ENCODE measurements around the gene ZNF329. TPM values are rescaled to one million over a fixed set of nuclear protein-coding genes. Genes with fewer than 3 reads are reported as not detected.
A peak's percentile ranks its signal among the peaks of the same experiment; 100 is the strongest.

The ZNF329 gene
- total and polyA plus RNA-seq, 2 of the 13 experiments (the other 11 are each of a cell fraction or from before 2014, with no cell fraction given): 3.8 to 9.6 TPM

- TF ChIP-seq ZNF770 (CRISPR knock-in tag; IDR thresholded peaks at IDR 0.05): no peak
- TF ChIP-seq, protein P1, sequence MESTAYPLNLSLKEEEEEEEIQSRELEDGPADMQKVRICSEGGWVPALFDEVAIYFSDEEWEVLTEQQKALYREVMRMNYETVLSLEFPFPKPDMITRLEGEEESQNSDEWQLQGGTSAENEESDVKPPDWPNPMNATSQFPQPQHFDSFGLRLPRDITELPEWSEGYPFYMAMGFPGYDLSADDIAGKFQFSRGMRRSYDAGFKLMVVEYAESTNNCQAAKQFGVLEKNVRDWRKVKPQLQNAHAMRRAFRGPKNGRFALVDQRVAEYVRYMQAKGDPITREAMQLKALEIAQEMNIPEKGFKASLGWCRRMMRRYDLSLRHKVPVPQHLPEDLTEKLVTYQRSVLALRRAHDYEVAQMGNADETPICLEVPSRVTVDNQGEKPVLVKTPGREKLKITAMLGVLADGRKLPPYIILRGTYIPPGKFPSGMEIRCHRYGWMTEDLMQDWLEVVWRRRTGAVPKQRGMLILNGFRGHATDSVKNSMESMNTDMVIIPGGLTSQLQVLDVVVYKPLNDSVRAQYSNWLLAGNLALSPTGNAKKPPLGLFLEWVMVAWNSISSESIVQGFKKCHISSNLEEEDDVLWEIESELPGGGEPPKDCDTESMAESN (CRISPR knock-in tag; conservative IDR thresholded peaks at IDR 0.05): peak; percentile 43; the same call in 1 of the 2 replicates
- TF ChIP-seq NFKBIZ (CRISPR knock-in tag; IDR thresholded peaks at IDR 0.05): no peak
- peak; percentile 28; the same call in 1 of the 2 replicates for TF ChIP-seq SALL1 (CRISPR knock-in tag; IDR thresholded peaks at IDR 0.05)
- TF ChIP-seq SKI (IDR thresholded peaks at IDR 0.05; ENCODE audit: partially characterized antibody): no peak
- TF ChIP-seq, protein P2, sequence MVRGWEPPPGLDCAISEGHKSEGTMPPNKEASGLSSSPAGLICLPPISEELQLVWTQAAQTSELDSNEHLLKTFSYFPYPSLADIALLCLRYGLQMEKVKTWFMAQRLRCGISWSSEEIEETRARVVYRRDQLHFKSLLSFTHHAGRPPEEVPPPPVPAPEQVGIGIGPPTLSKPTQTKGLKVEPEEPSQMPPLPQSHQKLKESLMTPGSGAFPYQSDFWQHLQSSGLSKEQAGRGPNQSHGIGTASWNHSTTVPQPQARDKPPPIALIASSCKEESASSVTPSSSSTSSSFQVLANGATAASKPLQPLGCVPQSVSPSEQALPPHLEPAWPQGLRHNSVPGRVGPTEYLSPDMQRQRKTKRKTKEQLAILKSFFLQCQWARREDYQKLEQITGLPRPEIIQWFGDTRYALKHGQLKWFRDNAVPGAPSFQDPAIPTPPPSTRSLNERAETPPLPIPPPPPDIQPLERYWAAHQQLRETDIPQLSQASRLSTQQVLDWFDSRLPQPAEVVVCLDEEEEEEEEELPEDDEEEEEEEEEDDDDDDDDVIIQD (CRISPR knock-in tag; IDR thresholded peaks at IDR 0.05; ENCODE audit: low read depth): peak; percentile 52; the same call in 1 of the 2 replicates
- 0 out of 2 replicates have a peak, but pooled peaks have one; percentile 55 for TF ChIP-seq ATF7-NPFF (CRISPR knock-in tag; IDR thresholded peaks at IDR 0.05; ENCODE audit: low read depth)
- TF ChIP-seq ZMYM3 (CRISPR knock-in tag; IDR thresholded peaks at IDR 0.05): no peak
- no peak for TF ChIP-seq CHD4 (IDR thresholded peaks at IDR 0.05; ENCODE audit: borderline replicate concordance, low read length)
- TF ChIP-seq ZNF431 (CRISPR knock-in tag; IDR thresholded peaks at IDR 0.05; ENCODE audit: borderline replicate concordance, low read depth): 0 out of 2 replicates have a peak, but pooled peaks have one; percentile 71
- TF ChIP-seq CREBL2 (CRISPR knock-in tag; IDR thresholded peaks at IDR 0.05; ENCODE audit: borderline replicate concordance): 0 out of 2 replicates have a peak, but pooled peaks have one; percentile 69
- TF ChIP-seq ZMYM4 (CRISPR knock-in tag; IDR thresholded peaks at IDR 0.05): peak; percentile 7; the same call in 1 of the 2 replicates
- TF ChIP-seq SMC3 (IDR thresholded peaks at IDR 0.05; ENCODE audit: low read length): peak; percentile 85
- TF ChIP-seq SP1 (IDR thresholded peaks at IDR 0.05): no peak
- TF ChIP-seq SP1 (CRISPR knock-in tag; IDR thresholded peaks at IDR 0.05): no peak
- no peak for TF ChIP-seq JUN (CRISPR knock-in tag; IDR thresholded peaks at IDR 0.05)
- no peak for TF ChIP-seq SIX4 (CRISPR knock-in tag; IDR thresholded peaks at IDR 0.05)
- TF ChIP-seq KAT7 (CRISPR knock-in tag; IDR thresholded peaks at IDR 0.05; ENCODE audit: borderline replicate concordance): no peak; the same call in 1 of the 2 replicates
- TF ChIP-seq, protein P3, sequence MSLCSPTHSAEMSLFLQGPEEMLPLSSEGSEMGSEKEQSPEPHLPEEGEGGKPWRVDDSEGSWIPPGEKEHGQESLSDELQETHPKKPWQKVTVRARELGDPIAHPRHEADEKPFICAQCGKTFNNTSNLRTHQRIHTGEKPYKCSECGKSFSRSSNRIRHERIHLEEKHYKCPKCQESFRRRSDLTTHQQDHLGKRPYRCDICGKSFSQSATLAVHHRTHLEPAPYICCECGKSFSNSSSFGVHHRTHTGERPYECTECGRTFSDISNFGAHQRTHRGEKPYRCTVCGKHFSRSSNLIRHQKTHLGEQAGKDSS (CRISPR knock-in tag; IDR thresholded peaks at IDR 0.05; ENCODE audit: borderline replicate concordance, low read depth): no peak
- no peak for TF ChIP-seq PHB2 (IDR thresholded peaks at IDR 0.05; ENCODE audit: partially characterized antibody)
- TF ChIP-seq STAG1 (CRISPR knock-in tag; IDR thresholded peaks at IDR 0.05): peak; percentile 88
- no peak for TF ChIP-seq FIP1L1 (IDR thresholded peaks at IDR 0.05; ENCODE audit: borderline replicate concordance, insufficient read depth, low read depth, low read length)
Observed at GRCh38 chr19:58181902-58182576, 31.4 kb upstream of the ZNF329 start (continued).
